Bladder microvascular endothelial cell (primary cell): ENCODE measurements around the gene GH2. TPM values are rescaled to one million over a fixed set of nuclear protein-coding genes. Genes with fewer than 3 reads are reported as not detected.

Experiments
- total RNA-seq: library from RNA; depleted of rRNA; stranded (reverse); fragments of >200 nt; gene quantifications from 2 replicates; pipeline ENCODE4 v1.2.3, GENCODE V29; 2014

Gene GH2
- total RNA-seq: not detected in 2 replicates

GRCh38 chr17:63881935-63882601, at the start of gene GH2:
Gene GH2, minus strand, starts transcription at chr17:63881944. Its CDS starts 143 bp downstream, at chr17:63881801.

GRCh38 chr17:63918789-63919305, 37.1 kb upstream of the GH2 start, which contains the start of gene GH1:
Gene GH1, minus strand, starts transcription at chr17:63918839. Its CDS starts 63 bp downstream, at chr17:63918776.

GRCh38 chr17:63911041-63911635, 29.4 kb upstream of the GH2 start, which contains the start of gene CSHL1:
Gene CSHL1, minus strand, starts transcription at chr17:63911258. Its CDS starts 62 bp downstream, at chr17:63911196.

GRCh38 chr17:63896524-63897354, 15.0 kb upstream of the GH2 start, which contains the start of gene CSH1:
Gene CSH1, minus strand, starts transcription at chr17:63896574. Its CDS starts 63 bp downstream, at chr17:63896511.

GRCh38 chr17:63873577-63873976, 8.2 kb downstream of the GH2 start, which contains the start of gene CSH2:
Gene CSH2, minus strand, starts transcription at chr17:63873677. Its CDS starts 63 bp downstream, at chr17:63873614.

GRCh38 chr17:63842540-63843386, 39.0 kb downstream of the GH2 start, which contains the start of gene SMARCD2:
Gene SMARCD2, minus strand, starts transcription at chr17:63842685. Its CDS starts 11 bp downstream, at chr17:63842674.

Other genes with a start within 250 kb of the GH2 start
- 16.8 and 47.2 TPM in 2 replicates for gene LIMD2, start 181.8 kb downstream of the GH2 start, total RNA-seq
- gene STRADA, start 140.1 kb downstream of the GH2 start, total RNA-seq: 11.2 and 34.4 TPM in 2 replicates
- gene CCDC47, start 108.3 kb downstream of the GH2 start, total RNA-seq: 55.9 and 156 TPM in 2 replicates
- gene DDX42, start 107.8 kb downstream of the GH2 start, total RNA-seq: 42.3 and 118 TPM in 2 replicates
- 75.3 and 103 TPM in 2 replicates for gene PSMC5, start 54.5 kb downstream of the GH2 start, total RNA-seq
- 60.9 and 67.0 TPM in 2 replicates for gene FTSJ3, start 54.3 kb downstream of the GH2 start, total RNA-seq
- gene SMARCD2, start 39.3 kb downstream of the GH2 start, total RNA-seq: 55.8 and 65.7 TPM in 2 replicates
- gene CSH2, start 8.3 kb downstream of the GH2 start, total RNA-seq: not detected in 2 replicates
- gene CSH1, start 14.6 kb upstream of the GH2 start, total RNA-seq: not detected in 2 replicates
- gene CSHL1, start 29.3 kb upstream of the GH2 start, total RNA-seq: not detected in 2 replicates
- gene GH1, start 36.9 kb upstream of the GH2 start, total RNA-seq: not detected in 2 replicates
- 1.1 and 13.4 TPM in 2 replicates for gene CD79B, start 50.4 kb upstream of the GH2 start, total RNA-seq
- gene SCN4A, start 91.0 kb upstream of the GH2 start, total RNA-seq: under 0.01 TPM in 2 replicates
- 0.32 and 0.44 TPM in 2 replicates for gene PRR29, start 116.4 kb upstream of the GH2 start, total RNA-seq
- gene ICAM2, start 138.7 kb upstream of the GH2 start, total RNA-seq: 398 and 432 TPM in 2 replicates
- gene ERN1, start 248.2 kb upstream of the GH2 start, total RNA-seq: 7.0 and 17.6 TPM in 2 replicates